Subcutaneous abdominal adipose tissue (tissue), 5 donors: Measurements from ENCODE around the gene LECT2.

ENCODE experiments used
- H3K27ac ChIP-seq: one replicate; pipeline ENCODE4 v1.7.0; 2013; ENCODE audit warnings: low read depth, mild to moderate bottlenecking, inconsistent platforms, low read length, moderate library complexity
- H3K27me3 ChIP-seq, 5 donors: one replicate each; pipeline ENCODE4 v1.7.0; 2013; ENCODE audit warnings: low read length in 5 of 5, inconsistent platforms in 1 of 5; ENCODE audit not compliant: control insufficient read depth in 5 of 5, insufficient read depth in 4 of 5
- H3K36me3 ChIP-seq, 5 donors: one replicate each; pipeline ENCODE4 v1.7.0; 2013; ENCODE audit warnings: low read length in 5 of 5; ENCODE audit not compliant: control insufficient read depth in 5 of 5, insufficient read depth in 5 of 5
- H3K4me1 ChIP-seq, 5 donors: one replicate each; pipeline ENCODE4 v1.7.0; 2013; ENCODE audit warnings: low read length in 5 of 5, mild to moderate bottlenecking in 3 of 5, moderate library complexity in 1 of 5; ENCODE audit not compliant: control insufficient read depth in 5 of 5, insufficient read depth in 5 of 5
- H3K4me3 ChIP-seq, 5 donors: one replicate each; pipeline ENCODE4 v1.7.0; 2013; ENCODE audit warnings: low read length in 5 of 5, low read depth in 1 of 5
- H3K9ac ChIP-seq, 5 donors: one replicate each; pipeline ENCODE4 v1.7.0; 2013; ENCODE audit warnings: low read length in 5 of 5, mild to moderate bottlenecking in 4 of 5, moderate library complexity in 3 of 5
- H3K9me3 ChIP-seq, 5 donors: one replicate each; pipeline ENCODE4 v1.7.0; 2013; ENCODE audit warnings: low read length in 5 of 5; ENCODE audit not compliant: control insufficient read depth in 5 of 5
- donor health status: healthy.
- donor health status: healthy.
- donor health status: healthy.
- donor health status: healthy.
- donor health status: healthy.

LECT2 gene

DNA sequence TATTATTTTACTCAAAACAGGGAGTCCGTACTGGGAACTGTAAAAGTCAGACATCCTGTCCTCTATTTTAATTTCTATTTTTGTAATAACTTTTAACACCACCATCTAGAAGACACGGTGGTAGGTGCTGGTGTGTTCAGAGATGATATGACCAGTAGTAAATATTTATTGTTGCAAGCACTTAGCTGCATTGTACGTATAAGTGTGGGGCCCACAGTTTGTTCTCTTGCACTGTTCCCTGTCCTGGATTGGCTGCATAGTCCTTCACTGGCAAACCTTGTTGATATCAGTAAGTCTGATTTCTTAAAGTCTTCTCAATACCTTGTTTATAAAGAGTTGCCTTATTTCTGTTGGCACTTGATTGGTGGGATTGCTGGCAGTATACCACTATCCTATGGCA lies 34.6 kb downstream of the LECT2 start:
- Histone ChIP-seq H3K36me3 (no peaks in the 10 kb centered on the region), H3K4me3 (no peak overlapping the region), H3K9me3 (no peaks in the 10 kb centered on the region), H3K9ac (no peak overlapping the region), H3K4me1 (peaks cover 0 to 2% (median 0%) of the 10 kb centered on the region in 5 donors), H3K27ac (no peak overlapping the region), H3K27me3 (peaks cover 0 to 5% (median 4%) of the 10 kb centered on the region in 5 donors)

DNA sequence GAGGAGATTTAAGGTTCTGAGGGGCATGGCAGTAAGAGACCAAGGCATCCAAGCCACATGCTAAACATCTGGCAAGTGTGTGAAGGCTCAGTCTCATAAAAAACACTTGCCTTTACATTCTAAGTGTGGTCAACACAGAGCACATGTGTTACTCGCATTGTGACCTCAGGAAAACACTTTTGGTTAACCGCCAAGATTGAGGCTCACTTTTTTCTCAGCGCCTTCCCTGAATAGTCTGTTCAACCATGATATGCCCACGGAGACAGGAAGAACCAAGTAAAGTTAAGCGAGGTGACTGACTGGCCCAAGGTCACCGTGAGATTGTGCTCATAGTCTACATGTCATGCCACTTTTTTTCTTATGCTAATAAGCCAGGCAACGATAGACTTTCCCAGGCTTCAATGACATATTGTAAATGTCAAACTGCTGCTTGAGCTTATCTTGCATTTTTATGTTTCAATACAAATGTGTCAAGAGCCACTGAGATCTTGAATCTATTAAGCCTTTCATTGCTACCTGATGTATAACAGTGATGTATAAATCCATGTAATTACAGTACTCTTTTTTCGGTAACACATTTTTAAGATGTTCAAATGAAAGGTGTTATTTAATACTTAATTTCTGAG lies 38.0 kb downstream of the LECT2 start:
- Histone ChIP-seq H3K27ac (no peak overlapping the region), H3K9me3 (no peaks in the 10 kb centered on the region), H3K36me3 (no peaks in the 10 kb centered on the region), H3K27me3 (peaks cover 0 to 13% (median 3%) of the 10 kb centered on the region in 5 donors), H3K9ac (no peak overlapping the region), H3K4me3 (no peak overlapping the region), H3K4me1 (peaks cover 0 to 2% (median 0%) of the 10 kb centered on the region in 5 donors)

DNA sequence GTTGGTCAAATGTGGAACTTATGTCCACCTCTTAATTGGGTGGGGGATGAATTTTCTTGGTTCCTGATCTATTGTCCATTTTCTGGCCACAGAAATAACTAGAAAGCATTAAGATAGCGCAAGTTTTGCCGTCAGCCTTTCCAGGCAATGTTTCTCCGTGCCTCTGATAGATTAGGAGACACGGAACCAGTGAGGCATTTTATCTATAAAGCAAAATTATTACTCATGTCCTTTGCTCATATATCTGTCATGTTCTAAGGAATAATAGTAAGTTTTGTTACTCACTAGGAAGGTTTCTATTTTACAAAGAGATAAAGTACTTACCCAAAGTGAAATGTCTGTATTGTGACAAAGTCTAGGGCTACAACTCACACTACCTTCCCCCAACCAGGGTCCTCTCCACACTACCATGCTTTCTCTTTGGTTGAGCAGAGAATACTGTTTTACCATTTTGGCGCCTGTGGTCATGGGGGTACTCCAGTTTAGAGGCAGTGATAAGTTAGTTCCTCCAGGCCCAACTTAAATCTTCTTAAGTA lies 39.2 kb downstream of the LECT2 start:
- H3K4me1 ChIP-seq: peaks cover 0 to 2% (median 0%) of the 10 kb centered on the region in 5 donors
- no peaks in the 10 kb centered on the region for H3K36me3 ChIP-seq
- no peak overlapping the region for H3K27ac ChIP-seq
- no peak overlapping the region for H3K4me3 ChIP-seq
- no peak overlapping the region for H3K9ac ChIP-seq
- H3K27me3 ChIP-seq: peaks cover 6 to 24% (median 8%) of the 10 kb centered on the region in 5 donors
- H3K9me3 ChIP-seq: no peaks in the 10 kb centered on the region

DNA sequence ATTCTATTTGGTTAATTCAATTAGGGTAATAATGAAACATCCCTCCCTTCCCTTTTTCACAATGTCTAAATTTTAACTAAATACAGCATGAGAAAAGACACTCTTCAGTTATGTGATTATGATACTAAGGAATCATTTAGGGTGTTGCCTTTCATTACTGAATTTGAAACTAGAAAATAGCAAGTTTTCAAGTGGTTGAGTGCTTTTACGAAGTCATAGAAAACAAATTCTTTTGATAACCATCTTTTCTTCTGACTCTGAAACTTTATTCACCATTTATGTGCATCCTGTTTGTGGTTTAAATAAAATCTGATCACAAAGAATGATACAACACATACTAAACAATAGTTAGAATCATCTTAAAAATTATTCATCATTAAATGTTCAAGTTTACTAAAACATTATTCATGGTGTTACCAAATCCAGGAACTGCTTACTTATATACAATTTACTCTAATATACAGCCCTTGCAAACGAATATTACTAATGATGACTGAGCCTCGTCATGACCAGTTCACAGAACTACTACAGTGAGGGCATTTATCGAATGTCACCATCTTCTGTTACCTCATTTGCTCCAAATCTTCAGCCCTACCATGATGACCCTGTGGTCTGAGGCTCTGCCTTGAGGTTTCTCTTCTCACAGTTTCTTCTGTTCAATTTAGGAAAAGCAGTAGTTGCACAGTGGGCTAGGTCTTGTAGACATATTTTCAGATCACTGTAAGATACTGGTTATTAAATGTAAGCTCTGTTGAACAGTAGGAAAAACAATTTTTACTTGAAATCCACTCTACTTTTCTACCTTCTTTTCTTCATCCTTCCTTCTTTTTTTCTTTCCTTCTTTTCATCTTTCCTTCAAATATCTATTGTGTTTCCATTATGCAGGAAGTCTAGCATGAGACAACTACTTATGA lies 40.8 kb downstream of the LECT2 start:
- Histone ChIP-seq H3K9ac (no peak overlapping the region), H3K4me1 (peaks cover 0 to 2% (median 0%) of the 10 kb centered on the region in 5 donors), H3K36me3 (no peaks in the 10 kb centered on the region), H3K27me3 (peaks cover 9 to 28% (median 19%) of the 10 kb centered on the region in 5 donors), H3K27ac (no peak overlapping the region), H3K9me3 (no peaks in the 10 kb centered on the region), H3K4me3 (no peak overlapping the region)

DNA sequence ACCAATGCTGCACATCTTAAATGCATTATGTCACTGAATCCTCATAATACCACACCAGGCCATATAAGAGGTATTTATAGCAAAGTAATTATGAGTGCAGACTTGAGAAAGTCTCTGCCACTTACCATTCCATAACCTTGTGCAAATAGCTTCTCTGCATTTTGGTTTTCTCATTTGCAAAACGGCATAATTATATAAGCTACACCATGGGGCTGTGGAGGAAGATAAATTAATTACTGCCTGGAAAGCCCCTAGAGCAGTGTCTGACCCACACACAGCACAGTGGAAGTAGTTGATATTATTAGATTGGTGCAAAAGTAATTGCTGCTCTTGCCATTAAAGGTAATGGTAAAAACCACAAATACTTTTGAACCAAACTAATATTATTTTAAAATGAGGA lies 49.6 kb downstream of the LECT2 start:
- H3K9ac ChIP-seq: no peak overlapping the region
- H3K27me3 ChIP-seq: peaks cover 1 to 14% (median 11%) of the 10 kb centered on the region in 5 donors
- no peaks in the 10 kb centered on the region for H3K4me1 ChIP-seq
- H3K9me3 ChIP-seq: no peaks in the 10 kb centered on the region
- H3K4me3 ChIP-seq: no peak overlapping the region
- no peaks in the 10 kb centered on the region for H3K36me3 ChIP-seq
- H3K27ac ChIP-seq: no peak overlapping the region

DNA sequence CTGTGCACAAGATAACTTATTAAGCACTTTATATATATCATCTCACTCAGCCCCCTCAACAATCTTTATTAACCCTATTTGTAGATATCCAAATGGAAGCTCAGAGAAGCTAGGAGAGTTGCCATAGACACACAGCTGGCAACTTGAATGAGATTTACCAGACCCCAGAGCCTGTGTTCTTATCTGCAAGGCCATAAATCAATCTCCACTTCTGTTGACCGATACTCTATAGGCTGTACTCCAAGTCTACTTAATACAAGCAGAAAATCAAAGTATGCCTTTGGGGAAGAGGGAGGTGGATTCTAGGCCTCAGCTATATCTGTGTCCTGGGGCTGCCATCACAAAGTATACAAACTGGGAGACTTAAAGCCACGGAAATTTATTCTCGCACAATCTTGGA lies 53.1 kb downstream of the LECT2 start:
- H3K9me3 ChIP-seq: peaks cover 0 to 3% (median 0%) of the 10 kb centered on the region in 5 donors
- no peak overlapping the region for H3K4me3 ChIP-seq
- H3K27me3 ChIP-seq: peaks cover 2 to 14% (median 7%) of the 10 kb centered on the region in 5 donors
- H3K4me1 ChIP-seq: no peaks in the 10 kb centered on the region
- no peak overlapping the region for H3K9ac ChIP-seq
- H3K36me3 ChIP-seq: no peaks in the 10 kb centered on the region
- H3K27ac ChIP-seq: no peak overlapping the region

DNA sequence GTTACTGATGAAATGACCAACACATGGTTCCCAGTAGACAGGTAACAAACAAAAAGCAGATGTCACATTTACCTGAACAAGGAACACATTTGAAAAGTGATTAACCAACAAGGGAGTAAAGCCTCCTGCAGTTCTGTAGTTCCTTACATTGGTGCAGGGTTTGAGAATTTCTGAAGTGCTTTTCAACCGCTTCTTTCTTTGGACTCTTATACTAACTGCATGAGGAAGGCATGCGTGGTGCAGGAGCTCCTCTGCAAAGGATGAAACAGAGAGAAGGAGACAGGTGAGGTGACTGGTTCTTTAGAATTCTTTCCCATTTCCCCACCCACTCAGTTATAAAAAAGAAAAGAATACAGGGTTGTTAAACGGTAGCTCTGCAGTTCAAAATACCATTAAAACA lies 54.5 kb downstream of the LECT2 start:
- H3K9me3 ChIP-seq: peaks cover 0 to 3% (median 0%) of the 10 kb centered on the region in 5 donors
- H3K27me3 ChIP-seq: peaks cover 3 to 21% (median 7%) of the 10 kb centered on the region in 5 donors
- H3K27ac ChIP-seq: no peak overlapping the region
- no peaks in the 10 kb centered on the region for H3K4me1 ChIP-seq
- H3K36me3 ChIP-seq: no peaks in the 10 kb centered on the region
- H3K9ac ChIP-seq: no peak overlapping the region
- H3K4me3 ChIP-seq: no peak overlapping the region

DNA sequence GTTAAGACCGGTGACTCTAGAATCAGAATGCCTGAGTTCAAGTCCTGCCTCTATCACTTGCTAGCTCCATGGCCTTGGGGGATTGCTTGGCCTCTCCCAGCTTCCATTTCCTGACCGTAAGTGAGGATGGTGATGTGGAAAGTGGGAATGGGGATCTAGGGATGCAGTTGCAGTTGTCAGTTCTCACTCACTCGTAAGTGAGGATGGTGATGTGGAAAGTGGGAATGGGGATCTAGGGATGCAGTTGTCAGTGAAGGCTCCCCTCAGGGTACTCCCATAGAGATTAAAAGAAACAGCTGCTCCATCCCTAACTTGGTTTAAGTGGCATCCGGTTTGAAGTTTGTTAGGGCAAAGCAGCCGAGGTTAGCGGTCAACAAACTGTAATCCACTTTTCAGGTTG lies 56.1 kb downstream of the LECT2 start:
- H3K27me3 ChIP-seq: peaks cover 3 to 24% (median 7%) of the 10 kb centered on the region in 5 donors
- H3K4me1 ChIP-seq: no peaks in the 10 kb centered on the region
- peaks cover 0 to 3% (median 0%) of the 10 kb centered on the region in 5 donors for H3K9me3 ChIP-seq
- no peak overlapping the region for H3K9ac ChIP-seq
- no peak overlapping the region for H3K27ac ChIP-seq
- H3K36me3 ChIP-seq: no peaks in the 10 kb centered on the region
- no peak overlapping the region for H3K4me3 ChIP-seq
